Astrocyte (in vitro differentiated cells and primary cell): ENCODE data around the gene CCDC6. TPM values are rescaled to one million over a fixed set of nuclear protein-coding genes. Genes with fewer than 3 reads are reported as not detected.
A peak's percentile ranks its signal among the peaks of the same experiment; 100 is the strongest.

Source experiments
- DNase-seq: peaks from one replicate; pipeline ENCODE4 v3.0.0-alpha.2; 2010; ENCODE audit warnings: low read depth
- FAIRE-seq: peaks from 2 replicates; lab custom pipeline; 2011; peaks lifted over from hg19 to GRCh38; lab: Jason Lieb, UNC
- H2AFZ ChIP-seq: 2 replicates; pipeline ENCODE4 v1.6.0; 2012; ENCODE audit warnings: low read depth, low read length, inconsistent platforms
- H3K27ac ChIP-seq: 2 replicates; pipeline ENCODE4 v1.5.1; 2011; ENCODE audit warnings: low read depth, low read length, inconsistent platforms
- H3K27me3 ChIP-seq: 2 replicates; pipeline ENCODE4 v1.6.0; 2011; ENCODE audit warnings: low read length, inconsistent platforms; ENCODE audit not compliant: insufficient read depth
- H3K36me3 ChIP-seq: 2 replicates; pipeline ENCODE4 v1.5.1; 2011; ENCODE audit warnings: low read length, inconsistent platforms; ENCODE audit not compliant: insufficient read depth
- H3K4me1 ChIP-seq: 2 replicates; pipeline ENCODE4 v1.5.1; 2011; ENCODE audit warnings: low read length, inconsistent platforms; ENCODE audit not compliant: insufficient read depth
- H3K4me2 ChIP-seq: 2 replicates; pipeline ENCODE4 v1.6.0; 2012; ENCODE audit warnings: low read length, inconsistent platforms
- H3K4me3 ChIP-seq: 2 replicates; pipeline ENCODE4 v1.5.1; 2011; ENCODE audit warnings: low read depth, mild to moderate bottlenecking, low read length, inconsistent platforms; ENCODE audit not compliant: insufficient read depth
- H3K79me2 ChIP-seq: 2 replicates; pipeline ENCODE4 v1.6.0; 2012; ENCODE audit warnings: mild to moderate bottlenecking, low read length, inconsistent platforms; ENCODE audit not compliant: insufficient read depth
- H3K9ac ChIP-seq: 2 replicates; pipeline ENCODE4 v1.6.0; 2012; ENCODE audit warnings: mild to moderate bottlenecking, low read length, inconsistent platforms
- H3K9me3 ChIP-seq: 2 replicates; pipeline ENCODE4 v1.5.1; 2012; ENCODE audit warnings: low read depth, mild to moderate bottlenecking, low read length, inconsistent platforms; ENCODE audit not compliant: insufficient read depth
- H4K20me1 ChIP-seq: 2 replicates; pipeline ENCODE4 v1.6.0; 2012; ENCODE audit warnings: low read length, inconsistent platforms; ENCODE audit not compliant: insufficient read depth
- H3K27ac Mint-ChIP-seq: one replicate; pipeline ENCODE4 v1.8.0; 2021; ENCODE audit warnings: mild to moderate bottlenecking, mixed read lengths; ENCODE audit not compliant: unreplicated experiment
- H3K27me3 Mint-ChIP-seq: one replicate; pipeline ENCODE4 v1.8.0; 2021; ENCODE audit warnings: low read depth, mixed read lengths; ENCODE audit not compliant: unreplicated experiment
- H3K36me3 Mint-ChIP-seq: one replicate; pipeline ENCODE4 v1.8.0; 2021; ENCODE audit warnings: low read depth, mixed read lengths; ENCODE audit not compliant: unreplicated experiment
- H3K4me1 Mint-ChIP-seq: one replicate; pipeline ENCODE4 v1.8.0; 2021; ENCODE audit warnings: low read depth, mixed read lengths; ENCODE audit not compliant: unreplicated experiment
- H3K4me3 Mint-ChIP-seq: one replicate; pipeline ENCODE4 v1.8.0; 2021; ENCODE audit warnings: mild to moderate bottlenecking, moderate library complexity, mixed read lengths; ENCODE audit not compliant: unreplicated experiment
- H3K9me3 Mint-ChIP-seq: one replicate; pipeline ENCODE4 v1.8.0; 2021; ENCODE audit warnings: mild to moderate bottlenecking, mixed read lengths; ENCODE audit not compliant: unreplicated experiment
- EZH2 ChIP-seq: IDR thresholded peaks from 2 replicates; pipeline ENCODE4 v1.6.1; 2012; ENCODE audit warnings: mild to moderate bottlenecking, low read length, inconsistent platforms; ENCODE audit not compliant: insufficient read depth
- total RNA-seq: library from RNA; stranded (reverse); gene quantifications from 2 replicates; pipeline ENCODE4 v1.2.1, GENCODE V29; 2021
- TF ChIP-seq, protein P1 (sequence below): IDR thresholded peaks from 2 replicates; pipeline ENCODE4 v1.5.1; 2011; ENCODE audit warnings: low read depth, mild to moderate bottlenecking, inconsistent platforms, low read length, moderate library complexity; ENCODE audit not compliant: insufficient read depth

The CCDC6 gene
- total RNA-seq, 1 donor from 2014 or later: 69.4 TPM

DNA sequence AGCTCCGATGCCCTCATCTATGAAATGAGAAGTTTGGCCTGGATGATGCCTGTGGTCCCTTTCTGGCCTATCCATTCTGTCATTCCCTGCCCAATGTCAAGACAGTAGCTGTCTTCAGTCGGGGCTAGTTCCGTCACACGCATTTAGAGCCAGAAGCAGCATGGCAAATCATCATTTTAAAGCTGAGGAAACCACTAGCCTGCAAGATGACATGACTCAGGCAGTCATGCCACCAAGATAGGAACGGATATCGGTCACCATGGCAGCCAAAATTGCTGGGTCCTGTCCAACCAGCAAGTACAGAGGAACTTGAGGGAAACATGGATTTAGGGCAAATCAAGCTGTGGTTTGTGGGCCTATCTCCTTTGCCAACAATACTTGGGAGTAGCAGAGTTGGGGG lies 88.6 kb downstream of the CCDC6 start:
- Histone ChIP-seq H3K36me3 (no peaks in the 10 kb centered on the region), H3K27me3 (no peaks in the 10 kb centered on the region), H4K20me1 (peaks cover 50% of the 10 kb centered on the region), H3K79me2 (peaks cover 25% of the 10 kb centered on the region), H3K4me3 (no peak overlapping the region), H2AFZ (no peak overlapping the region), H3K4me1 (peaks cover 13% of the 10 kb centered on the region), H3K27ac (no peak overlapping the region), H3K4me2 (no peak overlapping the region), H3K9me3 (no peaks in the 10 kb centered on the region), H3K9ac (no peak overlapping the region)
- Mint-ChIP-seq H3K27ac (no peak overlapping the region), H3K27me3 (no peaks in the 10 kb centered on the region), H3K36me3 (peaks cover 17% of the 10 kb centered on the region), H3K9me3 (no peaks in the 10 kb centered on the region), H3K4me3 (no peak overlapping the region), H3K4me1 (peaks cover 10% of the 10 kb centered on the region)
- no peak for FAIRE-seq
- peak; percentile 56 for DNase-seq
- no peak for TF ChIP-seq EZH2
- TF ChIP-seq, protein P1, sequence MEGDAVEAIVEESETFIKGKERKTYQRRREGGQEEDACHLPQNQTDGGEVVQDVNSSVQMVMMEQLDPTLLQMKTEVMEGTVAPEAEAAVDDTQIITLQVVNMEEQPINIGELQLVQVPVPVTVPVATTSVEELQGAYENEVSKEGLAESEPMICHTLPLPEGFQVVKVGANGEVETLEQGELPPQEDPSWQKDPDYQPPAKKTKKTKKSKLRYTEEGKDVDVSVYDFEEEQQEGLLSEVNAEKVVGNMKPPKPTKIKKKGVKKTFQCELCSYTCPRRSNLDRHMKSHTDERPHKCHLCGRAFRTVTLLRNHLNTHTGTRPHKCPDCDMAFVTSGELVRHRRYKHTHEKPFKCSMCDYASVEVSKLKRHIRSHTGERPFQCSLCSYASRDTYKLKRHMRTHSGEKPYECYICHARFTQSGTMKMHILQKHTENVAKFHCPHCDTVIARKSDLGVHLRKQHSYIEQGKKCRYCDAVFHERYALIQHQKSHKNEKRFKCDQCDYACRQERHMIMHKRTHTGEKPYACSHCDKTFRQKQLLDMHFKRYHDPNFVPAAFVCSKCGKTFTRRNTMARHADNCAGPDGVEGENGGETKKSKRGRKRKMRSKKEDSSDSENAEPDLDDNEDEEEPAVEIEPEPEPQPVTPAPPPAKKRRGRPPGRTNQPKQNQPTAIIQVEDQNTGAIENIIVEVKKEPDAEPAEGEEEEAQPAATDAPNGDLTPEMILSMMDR: no peak

DNA sequence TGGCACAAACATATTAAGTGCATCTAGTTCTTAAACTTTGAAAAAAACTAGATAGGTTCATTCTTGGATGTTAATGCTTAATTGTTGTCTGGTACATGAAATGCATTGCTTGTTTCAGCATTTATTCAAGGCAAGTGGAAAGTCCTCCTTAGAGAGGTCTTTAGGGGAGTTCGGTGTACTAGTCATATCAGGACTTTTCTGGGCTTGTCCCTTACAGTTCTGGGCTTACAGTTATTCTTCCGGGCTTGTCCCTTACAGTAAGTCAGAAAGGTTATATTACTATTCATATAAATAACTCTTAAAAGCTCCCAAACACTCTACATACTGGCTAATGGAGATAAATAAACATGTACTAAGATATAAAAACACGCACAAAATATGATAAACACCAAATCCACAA lies 91.5 kb downstream of the CCDC6 start:
- Histone ChIP-seq H3K9me3 (no peaks in the 10 kb centered on the region), H3K36me3 (peaks cover 5% of the 10 kb centered on the region), H3K4me3 (no peak overlapping the region), H3K27me3 (no peaks in the 10 kb centered on the region), H2AFZ (no peak overlapping the region), H3K27ac (no peak overlapping the region), H4K20me1 (peaks cover 41% of the 10 kb centered on the region), H3K4me2 (peak overlapping the region; percentile 31), H3K9ac (no peak overlapping the region), H3K4me1 (peaks cover 13% of the 10 kb centered on the region), H3K79me2 (peaks cover 18% of the 10 kb centered on the region)
- FAIRE-seq (no peak), DNase-seq (no peak)
- Mint-ChIP-seq H3K4me3 (no peak overlapping the region), H3K36me3 (peaks cover 8% of the 10 kb centered on the region), H3K27ac (no peak overlapping the region), H3K4me1 (peaks cover 10% of the 10 kb centered on the region), H3K27me3 (no peaks in the 10 kb centered on the region), H3K9me3 (no peaks in the 10 kb centered on the region)
- TF ChIP-seq, protein P1: no peak
- no peak for TF ChIP-seq EZH2

DNA sequence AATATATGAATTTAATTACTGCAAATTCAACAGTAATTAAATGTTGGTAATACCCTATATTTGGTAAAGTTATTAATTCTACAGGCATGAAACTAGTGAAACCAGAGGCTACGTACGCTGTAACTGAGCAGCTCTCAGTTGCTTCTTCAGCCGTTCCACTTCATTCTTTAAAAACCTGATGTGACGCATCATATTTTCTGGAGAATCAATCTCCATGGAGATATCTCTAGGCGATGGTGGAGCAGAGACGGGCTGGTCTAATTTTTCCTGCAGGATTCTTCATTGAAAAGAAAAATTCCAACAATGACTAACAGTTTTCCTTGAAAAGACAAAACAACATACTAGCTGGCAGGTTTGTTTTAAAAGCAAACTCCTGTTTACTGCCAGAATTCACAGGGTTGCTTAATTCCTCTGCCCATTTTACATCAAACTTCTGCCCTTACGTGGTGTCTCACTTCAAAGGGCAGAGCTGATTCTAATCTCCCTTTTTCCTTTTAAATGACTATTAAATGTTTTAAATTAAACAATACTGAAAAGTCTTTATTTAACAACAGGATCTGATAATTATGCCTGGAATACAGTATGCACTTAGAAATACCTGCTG lies 93.7 kb downstream of the CCDC6 start:
- no peak overlapping the region for H3K4me3 Mint-ChIP-seq
- Histone ChIP-seq H3K4me3 (no peak overlapping the region), H3K9me3 (no peaks in the 10 kb centered on the region), H3K36me3 (peaks cover 5% of the 10 kb centered on the region), H3K79me2 (peaks cover 9% of the 10 kb centered on the region), H3K27me3 (no peaks in the 10 kb centered on the region), H3K9ac (no peak overlapping the region), H2AFZ (no peak overlapping the region), H3K4me2 (no peak overlapping the region), H3K27ac (peak overlapping the region; percentile 21), H3K4me1 (peaks cover 9% of the 10 kb centered on the region), H4K20me1 (peaks cover 33% of the 10 kb centered on the region)
- DNase-seq (no peak), FAIRE-seq (no peak)
- no peaks in the 10 kb centered on the region for H3K9me3 Mint-ChIP-seq
- no peak overlapping the region for H3K27ac Mint-ChIP-seq
- H3K36me3 Mint-ChIP-seq: peaks cover 9% of the 10 kb centered on the region
- no peaks in the 10 kb centered on the region for H3K27me3 Mint-ChIP-seq
- peaks cover 16% of the 10 kb centered on the region for H3K4me1 Mint-ChIP-seq
- TF ChIP-seq, protein P1: no peak
- no peak for TF ChIP-seq EZH2
